H9 (cell line): ENCODE results near the gene FOXF1. TPM values are rescaled to one million over a fixed set of nuclear protein-coding genes. Genes with fewer than 3 reads are reported as not detected.

Experiments used
- DNase-seq: peaks from one replicate; pipeline ENCODE4 v3.0.0-alpha.2; 2017
- H2AFZ ChIP-seq: one replicate; pipeline ENCODE4 v1.6.1; 2013; ENCODE audit warnings: mild to moderate bottlenecking, low read length, control low read depth, moderate library complexity
- H2AK5ac ChIP-seq: 2 replicates; pipeline ENCODE4 v1.6.1; 2013; ENCODE audit warnings: low read length, control low read depth, mixed read lengths; ENCODE audit not compliant: insufficient read length
- H2BK120ac ChIP-seq: one replicate; pipeline ENCODE4 v1.6.1; 2013; ENCODE audit warnings: low read depth, mild to moderate bottlenecking, low read length, control low read depth, inconsistent platforms; ENCODE audit not compliant: poor library complexity, severe bottlenecking
- H2BK12ac ChIP-seq: 2 replicates; pipeline ENCODE4 v1.6.1; 2013; ENCODE audit warnings: low read length, control low read depth, mixed read lengths, low read depth; ENCODE audit not compliant: insufficient read length
- H2BK15ac ChIP-seq: 2 replicates; pipeline ENCODE4 v1.6.1; 2013; ENCODE audit warnings: low read depth, low read length, control low read depth
- H2BK20ac ChIP-seq: one replicate; pipeline ENCODE4 v1.6.1; 2013; ENCODE audit warnings: low read depth, mild to moderate bottlenecking, low read length, control low read depth, inconsistent platforms; ENCODE audit not compliant: poor library complexity, severe bottlenecking
- H2BK5ac ChIP-seq: 2 replicates; pipeline ENCODE4 v1.6.1; 2013; ENCODE audit warnings: low read length, control low read depth, mixed read lengths; ENCODE audit not compliant: insufficient read length
- H3K14ac ChIP-seq: 2 replicates; pipeline ENCODE4 v1.6.1; 2013; ENCODE audit warnings: low read length, control low read depth; ENCODE audit not compliant: insufficient read depth
- H3K18ac ChIP-seq: 2 replicates; pipeline ENCODE4 v1.6.1; 2013; ENCODE audit warnings: low read depth, mild to moderate bottlenecking, mixed read lengths, low read length, control low read depth; ENCODE audit not compliant: insufficient read length
- H3K23ac ChIP-seq: 2 replicates; pipeline ENCODE4 v1.6.1; 2013; ENCODE audit warnings: low read length, control low read depth, mixed read lengths, low read depth; ENCODE audit not compliant: insufficient read length
- H3K23me2 ChIP-seq: 2 replicates; pipeline ENCODE4 v1.6.1; 2013; ENCODE audit warnings: low read depth, mild to moderate bottlenecking, mixed read lengths, low read length, control low read depth; ENCODE audit not compliant: insufficient read length, poor library complexity, severe bottlenecking
- H3K27ac ChIP-seq: 2 replicates; pipeline ENCODE4 v1.5.1; 2013; ENCODE audit warnings: low read length, control low read depth, mixed read lengths, low read depth; ENCODE audit not compliant: insufficient read length
- H3K27me3 ChIP-seq: 2 replicates; pipeline ENCODE4 v1.6.1; 2013; ENCODE audit warnings: low read length, control low read depth, inconsistent platforms; ENCODE audit not compliant: insufficient read depth
- H3K4ac ChIP-seq: 2 replicates; pipeline ENCODE4 v1.6.1; 2013; ENCODE audit warnings: low read depth, mild to moderate bottlenecking, control low read depth, inconsistent platforms, low read length, moderate library complexity
- H3K4me1 ChIP-seq: 2 replicates; pipeline ENCODE4 v1.6.1; 2013; ENCODE audit warnings: low read length, control low read depth, inconsistent platforms; ENCODE audit not compliant: insufficient read depth
- H3K4me2 ChIP-seq: 2 replicates; pipeline ENCODE4 v1.6.1; 2013; ENCODE audit warnings: low read length, control low read depth, mixed read lengths; ENCODE audit not compliant: insufficient read length, insufficient read depth
- H3K56ac ChIP-seq: 2 replicates; pipeline ENCODE4 v1.6.1; 2013; ENCODE audit warnings: low read depth, mild to moderate bottlenecking, mixed read lengths, low read length, control low read depth; ENCODE audit not compliant: insufficient read length
- H3K79me1 ChIP-seq: 2 replicates; pipeline ENCODE4 v1.6.1; 2013; ENCODE audit warnings: low read depth, mild to moderate bottlenecking, moderate library complexity, low read length, control low read depth, inconsistent platforms; ENCODE audit not compliant: insufficient read depth, poor library complexity, severe bottlenecking
- H3K79me2 ChIP-seq: 2 replicates; pipeline ENCODE4 v1.6.1; 2013; ENCODE audit warnings: low read length, control low read depth, inconsistent platforms; ENCODE audit not compliant: insufficient read depth
- H3K9ac ChIP-seq: 2 replicates; pipeline ENCODE4 v1.6.1; 2013; ENCODE audit warnings: low read length, control low read depth, mixed read lengths; ENCODE audit not compliant: insufficient read length; ENCODE audit errors: extremely low read depth
- H3K9me3 ChIP-seq: one replicate; pipeline ENCODE4 v1.6.1; 2013; ENCODE audit warnings: low read depth, low read length, inconsistent platforms; ENCODE audit not compliant: control insufficient read depth
- H3T11ph ChIP-seq: one replicate; pipeline ENCODE4 v1.6.1; 2013; ENCODE audit warnings: mild to moderate bottlenecking, low read length, control low read depth, inconsistent platforms
- H4K20me1 ChIP-seq: one replicate; pipeline ENCODE4 v1.6.1; 2013; ENCODE audit not compliant: control insufficient read depth, insufficient read length, insufficient read depth
- H4K5ac ChIP-seq: 2 replicates; pipeline ENCODE4 v1.6.1; 2013; ENCODE audit warnings: low read depth, mild to moderate bottlenecking, mixed read lengths, low read length, control low read depth; ENCODE audit not compliant: insufficient read length
- H4K8ac ChIP-seq: replicated peaks from 2 replicates; pipeline ENCODE4 v1.6.1; 2013; ENCODE audit warnings: low read length, control low read depth, mixed read lengths, low read depth; ENCODE audit not compliant: insufficient read length
- H4K91ac ChIP-seq: 2 replicates; pipeline ENCODE4 v1.6.1; 2013; ENCODE audit warnings: low read depth, mild to moderate bottlenecking, moderate library complexity, mixed read lengths, low read length, control low read depth; ENCODE audit not compliant: insufficient read length
- H3K27ac Mint-ChIP-seq, 3 experiments: 2 replicates in 2 of 3; 3 replicates in 1 of 3; pipeline ENCODE4 v1.8.0; 2020 to 2021; ENCODE audit warnings: mixed read lengths in 3 of 3, mild to moderate bottlenecking in 1 of 3, moderate library complexity in 1 of 3
- H3K27me3 Mint-ChIP-seq: 2 replicates; pipeline ENCODE4 v1.8.0; 2021; ENCODE audit warnings: low read depth, mild to moderate bottlenecking, moderate library complexity, mixed read lengths
- H3K36me3 Mint-ChIP-seq, 3 experiments: 2 replicates in 2 of 3; 3 replicates in 1 of 3; pipeline ENCODE4 v1.8.0; 2020 to 2021; ENCODE audit warnings: low read depth in 3 of 3, mixed read lengths in 3 of 3; ENCODE audit not compliant: insufficient read depth in 1 of 3
- H3K4me1 Mint-ChIP-seq, 2 experiments: 2 replicates each; pipeline ENCODE4 v1.8.0; 2020; ENCODE audit warnings: mixed read lengths in 2 of 2
- H3K4me3 Mint-ChIP-seq, 2 experiments: 2 replicates in 1 of 2; 3 replicates in 1 of 2; pipeline ENCODE4 v1.8.0; 2020 to 2021; ENCODE audit warnings: mild to moderate bottlenecking in 2 of 2, mixed read lengths in 2 of 2, moderate library complexity in 1 of 2
- H3K9me3 Mint-ChIP-seq, 2 experiments: 2 replicates in 1 of 2; 3 replicates in 1 of 2; pipeline ENCODE4 v1.8.0; 2020; ENCODE audit warnings: mild to moderate bottlenecking in 2 of 2, mixed read lengths in 2 of 2, moderate library complexity in 1 of 2
- CTCF ChIP-seq: fragments of 200-600 bp; sonication (generic); conservative IDR thresholded peaks from 3 replicates; pipeline ENCODE4 v1.8.0; 2021; ENCODE audit warnings: antibody characterized with exemption, mild to moderate bottlenecking
- WGBS: extraction: QIAGEN DNeasy Blood & Tissue Kit; methylation state at CpG from one replicate; pipeline ENCODE4 v1.1.7; 2013; ENCODE audit warnings: missing lambda C conversion rate, low lambda C conversion rate, mixed read lengths; ENCODE audit not compliant: insufficient read length; ENCODE audit errors: extremely low coverage; 5-methylcytosine and 5-hydroxymethylcytosine counted together
- total RNA-seq: library from RNA; stranded (reverse); gene quantifications from 2 replicates; pipeline ENCODE4 v1.2.1, GENCODE V29; 2021

Gene FOXF1
- total RNA-seq, 1 experiment from 2014 or later, result not detected

GRCh38 chr16:86524029-86524428 lies 13.7 kb downstream of the FOXF1 start:
- H3K23me2 ChIP-seq, result no peaks in the 10 kb centered on the region
- H4K5ac ChIP-seq, result no peak overlapping the region
- H2AFZ ChIP-seq, result no peak overlapping the region
- no peak overlapping the region; a peak in 1 of 7 replicates for H3K27ac Mint-ChIP-seq
- no peak for DNase-seq
- H4K8ac ChIP-seq, result no peak overlapping the region
- TF ChIP-seq CTCF, result no peak
- H3K9me3 Mint-ChIP-seq, result peaks cover 0 to 5% of the 10 kb centered on the region in 2 experiments; a peak in 2 of 5 replicates
- no peak overlapping the region for H2BK15ac ChIP-seq
- no peak overlapping the region for H3K4me3 Mint-ChIP-seq
- no peak overlapping the region for H3K27ac ChIP-seq
- no peak overlapping the region for H2BK5ac ChIP-seq
- H4K20me1 ChIP-seq, result no peaks in the 10 kb centered on the region
- H2BK20ac ChIP-seq, result no peak overlapping the region
- no peak overlapping the region for H3K18ac ChIP-seq
- H3K4me1 ChIP-seq, result no peaks in the 10 kb centered on the region
- no peak overlapping the region for H2AK5ac ChIP-seq
- no peak overlapping the region for H2BK120ac ChIP-seq
- H3K27me3 ChIP-seq, result peaks cover 3% of the 10 kb centered on the region; the same call in 1 of the 2 replicates
- H3K27me3 Mint-ChIP-seq, result peaks cover 50% of the 10 kb centered on the region
- H2BK12ac ChIP-seq, result no peak overlapping the region
- no CpG with 5 or more reads among the region's 6 CpGs for WGBS
- no peak overlapping the region for H3K14ac ChIP-seq
- H3K79me1 ChIP-seq, result no peaks in the 10 kb centered on the region
- no peak overlapping the region for H4K91ac ChIP-seq
- no peak overlapping the region for H3K9ac ChIP-seq
- peaks cover 0 to 5% (median 0%) of the 10 kb centered on the region in 3 experiments; a peak in 1 of 7 replicates for H3K36me3 Mint-ChIP-seq
- H3K9me3 ChIP-seq, result no peaks in the 10 kb centered on the region
- no peak overlapping the region for H3K56ac ChIP-seq
- H3K4me2 ChIP-seq, result no peak overlapping the region
- peaks cover 2 to 12% of the 10 kb centered on the region in 2 experiments; a peak in 3 of 4 replicates for H3K4me1 Mint-ChIP-seq
- H3K79me2 ChIP-seq, result no peaks in the 10 kb centered on the region
- H3K23ac ChIP-seq, result no peak overlapping the region
- no peak overlapping the region for H3T11ph ChIP-seq
- H3K4ac ChIP-seq, result no peak overlapping the region
